HCT116 (cell line): ENCODE measurements around the gene TAAR8. TPM values are rescaled to one million over a fixed set of nuclear protein-coding genes. Genes with fewer than 3 reads are reported as not detected.

Experiments
- ATAC-seq: fragments of 200-7000 bp; cut with Tn5 transposase; 2 replicates; pipeline ENCODE4 v1.9.1; 2020; ENCODE audit warnings: mild to moderate bottlenecking, moderate library complexity
- BruUV-seq: library from RNA; stranded (reverse); fragments of 400-500 nt; replicated peaks from 2 replicates; lab custom pipeline; 2021; lab: Mats Ljungman, UMichigan
- CTCF ChIA-PET: fragments of 300-600 bp; sonication (Branson Sonifier 250); formaldehyde crosslinking; loops from one replicate; lab custom pipeline; 2021; ENCODE audit warnings: antibody characterized with exemption; lab: Charles Lee
- POLR2A ChIA-PET: fragments of 300-600, 350-600 bp; sonication (Branson Sonifier 250); formaldehyde crosslinking; loops from one replicate; lab custom pipeline; 2021; ENCODE audit warnings: antibody characterized with exemption; lab: Charles Lee
- RAD21 ChIA-PET, 2 experiments: fragments of 300-600 bp; sonication (Branson Sonifier 250); formaldehyde crosslinking; loops; one replicate each; lab custom pipeline; 2023; ENCODE audit warnings: low total read pairs in 2 of 2; ENCODE audit not compliant: uncharacterized antibody in 2 of 2, unreplicated experiment in 2 of 2, low non-redundant PET in 1 of 2; lab: Charles Lee
- DNase-seq: peaks from one replicate; pipeline ENCODE4 v3.0.0-alpha.2; 2010; ENCODE audit warnings: low read depth, low spot score
- H2AFZ ChIP-seq: fragments of 200-600 bp; shearing (Covaris generic), sonication (generic); 2 replicates; pipeline ENCODE4 v1.6.1; 2017; ENCODE audit warnings: low read depth, mixed run types, mixed read lengths, antibody characterized with exemption, low read length; ENCODE audit not compliant: poor library complexity, severe bottlenecking
- H3K27ac ChIP-seq: 2 replicates; pipeline ENCODE4 v1.5.1; 2012; ENCODE audit warnings: low read depth, low read length
- H3K27me3 ChIP-seq: fragments of 200-600 bp; sonication (generic); 2 replicates; pipeline ENCODE4 v1.6.1; 2016; ENCODE audit warnings: mixed run types, low read length, mixed read lengths; ENCODE audit not compliant: insufficient read depth
- H3K36me3 ChIP-seq, 2 experiments: fragments of 200-500 bp in 1 of 2; fragments of 200-600 bp in 1 of 2; sonication (Bioruptor generic) in 1 of 2; sonication (generic) in 1 of 2; 2 replicates each; pipeline versions ENCODE4 v1.5.1 to v1.6.1; 2014 to 2016; ENCODE audit warnings: low read length in 2 of 2, inconsistent platforms in 1 of 2, mixed read lengths in 1 of 2, mixed run types in 1 of 2; ENCODE audit not compliant: insufficient read depth in 2 of 2, control insufficient read depth in 1 of 2
- H3K4me1 ChIP-seq, 2 experiments: fragments of 200-600 bp in 1 of 2; sonication (generic) in 1 of 2; 2 replicates each; pipeline versions ENCODE4 v1.5.1 to v1.6.1; 2012 to 2017; ENCODE audit warnings: low read length in 2 of 2, inconsistent platforms in 1 of 2, mild to moderate bottlenecking in 1 of 2, mixed read lengths in 1 of 2, mixed run types in 1 of 2, moderate library complexity in 1 of 2; ENCODE audit not compliant: insufficient read depth in 2 of 2, control insufficient read depth in 1 of 2
- H3K4me2 ChIP-seq: fragments of 200-600 bp; sonication (generic); 2 replicates; pipeline ENCODE4 v1.6.1; 2017; ENCODE audit warnings: mixed run types, low read length, mixed read lengths
- H3K4me3 ChIP-seq, 2 experiments: fragments of 200-600 bp in 1 of 2; sonication (generic) in 1 of 2; replicated peaks in 1 of 2; 2 replicates each; pipeline ENCODE4 v1.5.1; 2011 to 2016; ENCODE audit warnings: low read length in 2 of 2, control low read depth in 1 of 2, low read depth in 1 of 2, mild to moderate bottlenecking in 1 of 2, mixed read lengths in 1 of 2, mixed run types in 1 of 2
- H3K79me2 ChIP-seq: fragments of 200-600 bp; sonication (generic); 2 replicates; pipeline ENCODE4 v1.6.1; 2017; ENCODE audit warnings: mild to moderate bottlenecking, mixed run types, low read length, moderate library complexity, mixed read lengths; ENCODE audit not compliant: insufficient read depth
- H3K9ac ChIP-seq: fragments of 200-600 bp; sonication (generic); 2 replicates; pipeline ENCODE4 v1.6.1; 2016; ENCODE audit warnings: low read length, mixed read lengths
- H3K9me2 ChIP-seq: fragments of 200-600 bp; sonication (generic), shearing (Covaris generic); 2 replicates; pipeline ENCODE4 v1.6.1; 2017; ENCODE audit warnings: mixed run types, mild to moderate bottlenecking, moderate library complexity; ENCODE audit not compliant: insufficient read depth
- H3K9me3 ChIP-seq, 2 experiments: fragments of 200-500 bp in 1 of 2; fragments of 200-600 bp in 1 of 2; sonication (Bioruptor generic) in 1 of 2; sonication (generic) in 1 of 2; 2 replicates each; pipeline ENCODE4 v1.6.1; 2014 to 2017; ENCODE audit warnings: low read length in 2 of 2, mixed read lengths in 2 of 2, inconsistent platforms in 1 of 2, low read depth in 1 of 2, mild to moderate bottlenecking in 1 of 2, mixed run types in 1 of 2, moderate library complexity in 1 of 2; ENCODE audit not compliant: control insufficient read depth in 1 of 2, insufficient read depth in 1 of 2
- H4K20me1 ChIP-seq: fragments of 200-600 bp; sonication (generic), shearing (Covaris generic); 2 replicates; pipeline ENCODE4 v1.6.1; 2017; ENCODE audit warnings: mixed run types, mild to moderate bottlenecking, moderate library complexity; ENCODE audit not compliant: insufficient read depth
- CBX3 ChIP-seq: IDR thresholded peaks from 2 replicates; pipeline ENCODE4 v1.6.1; 2012; ENCODE audit warnings: low read depth
- EGR1 ChIP-seq: IDR thresholded peaks from 2 replicates; pipeline ENCODE4 v1.6.1; 2012; ENCODE audit warnings: low read depth
- ELF1 ChIP-seq: IDR thresholded peaks from 2 replicates; pipeline ENCODE4 v1.6.1; 2012; ENCODE audit warnings: low read depth, borderline replicate concordance
- EZH2phosphoT487 ChIP-seq: fragments of 200-600 bp; IDR thresholded peaks from 2 replicates; pipeline ENCODE4 v1.6.1; 2018; ENCODE audit warnings: antibody characterized with exemption, borderline replicate concordance
- POLR2A ChIP-seq: IDR thresholded peaks from 2 replicates; pipeline ENCODE4 v1.7.0; 2011; ENCODE audit warnings: borderline replicate concordance; ENCODE audit not compliant: insufficient read depth, insufficient read length; ENCODE audit errors: extremely low read depth
- POLR2AphosphoS5 ChIP-seq: IDR thresholded peaks from 2 replicates; pipeline ENCODE4 v1.6.1; 2011; ENCODE audit warnings: mild to moderate bottlenecking, low read depth, low read length, moderate library complexity
- SP1 ChIP-seq: IDR thresholded peaks from 2 replicates; pipeline ENCODE4 v1.6.1; 2012; ENCODE audit warnings: low read depth
- SRF ChIP-seq: IDR thresholded peaks from 2 replicates; pipeline ENCODE4 v1.6.1; 2012; ENCODE audit warnings: low read depth
- ZFX ChIP-seq: fragments of 450-650 bp; IDR thresholded peaks from 2 replicates; pipeline ENCODE4 v1.6.1; 2017
- intact Hi-C: fragments of 100-400 bp; cut with micrococcal nuclease; formaldehyde crosslinking; loops from 2 replicates; pipeline ENCODE4 v1.10.0; 2022
- total RNA-seq: library from RNA; stranded (reverse); gene quantifications from one replicate; pipeline ENCODE4 v1.2.1, GENCODE V29; 2021; ENCODE audit not compliant: unreplicated experiment
- TF ChIP-seq, protein P1 (sequence below): IDR thresholded peaks from 2 replicates; pipeline ENCODE4 v1.6.1; 2012
- TF ChIP-seq, protein P2 (sequence below): IDR thresholded peaks from 2 replicates; pipeline ENCODE4 v1.6.1; 2012
- TF ChIP-seq, protein P3 (sequence below): IDR thresholded peaks from 2 replicates; pipeline ENCODE4 v1.6.1; 2011; ENCODE audit warnings: mild to moderate bottlenecking, low read length, moderate library complexity; ENCODE audit not compliant: insufficient replicate concordance; ENCODE audit errors: extremely low read depth

Gene TAAR8
- total RNA-seq, 1 experiment from 2014 or later, result not detected

DNA sequence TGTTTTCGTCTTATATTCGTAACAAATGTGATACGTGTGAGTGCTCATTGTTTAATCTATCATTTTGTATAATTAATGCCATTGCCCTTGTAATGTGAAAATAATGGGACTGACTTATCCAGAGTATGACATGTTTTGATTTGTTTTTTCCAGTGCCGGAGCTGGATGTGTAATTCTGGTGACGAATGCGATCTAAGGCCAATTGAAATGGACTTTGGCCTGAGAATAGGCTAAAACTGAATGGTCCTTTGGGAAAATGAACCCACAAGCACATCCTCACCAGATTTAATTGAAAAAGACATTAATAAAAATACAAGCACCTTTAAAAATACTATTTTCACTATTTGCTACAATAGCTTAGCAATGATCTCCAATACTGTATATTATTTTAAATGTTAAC lies 43.7 kb downstream of the TAAR8 start:
- Histone ChIP-seq H3K9me2 (no peaks in the 10 kb centered on the region), H3K4me2 (no peak overlapping the region), H4K20me1 (no peaks in the 10 kb centered on the region), H3K4me3 (no peak overlapping the region), H3K9ac (no peak overlapping the region), H3K27me3 (no peaks in the 10 kb centered on the region), H3K27ac (no peak overlapping the region), H2AFZ (no peak overlapping the region), H3K36me3 (no peaks in the 10 kb centered on the region), H3K4me1 (peaks cover 0 to 5% of the 10 kb centered on the region in 2 experiments; a peak in 1 of 4 replicates), H3K9me3 (no peaks in the 10 kb centered on the region), H3K79me2 (no peaks in the 10 kb centered on the region)
- TF ChIP-seq EZH2phosphoT487, result no peak
- no peak for TF ChIP-seq ELF1
- TF ChIP-seq, protein P1, sequence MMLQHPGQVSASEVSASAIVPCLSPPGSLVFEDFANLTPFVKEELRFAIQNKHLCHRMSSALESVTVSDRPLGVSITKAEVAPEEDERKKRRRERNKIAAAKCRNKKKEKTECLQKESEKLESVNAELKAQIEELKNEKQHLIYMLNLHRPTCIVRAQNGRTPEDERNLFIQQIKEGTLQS, result no peak
- TF ChIP-seq, protein P2, sequence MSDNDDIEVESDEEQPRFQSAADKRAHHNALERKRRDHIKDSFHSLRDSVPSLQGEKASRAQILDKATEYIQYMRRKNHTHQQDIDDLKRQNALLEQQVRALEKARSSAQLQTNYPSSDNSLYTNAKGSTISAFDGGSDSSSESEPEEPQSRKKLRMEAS, result no peak
- no peak for TF ChIP-seq CBX3
- no peak for TF ChIP-seq SRF
- no peak for TF ChIP-seq SP1
- no peak for TF ChIP-seq ZFX
- no peak for TF ChIP-seq POLR2A
- TF ChIP-seq POLR2AphosphoS5, result no peak
- TF ChIP-seq, protein P3, sequence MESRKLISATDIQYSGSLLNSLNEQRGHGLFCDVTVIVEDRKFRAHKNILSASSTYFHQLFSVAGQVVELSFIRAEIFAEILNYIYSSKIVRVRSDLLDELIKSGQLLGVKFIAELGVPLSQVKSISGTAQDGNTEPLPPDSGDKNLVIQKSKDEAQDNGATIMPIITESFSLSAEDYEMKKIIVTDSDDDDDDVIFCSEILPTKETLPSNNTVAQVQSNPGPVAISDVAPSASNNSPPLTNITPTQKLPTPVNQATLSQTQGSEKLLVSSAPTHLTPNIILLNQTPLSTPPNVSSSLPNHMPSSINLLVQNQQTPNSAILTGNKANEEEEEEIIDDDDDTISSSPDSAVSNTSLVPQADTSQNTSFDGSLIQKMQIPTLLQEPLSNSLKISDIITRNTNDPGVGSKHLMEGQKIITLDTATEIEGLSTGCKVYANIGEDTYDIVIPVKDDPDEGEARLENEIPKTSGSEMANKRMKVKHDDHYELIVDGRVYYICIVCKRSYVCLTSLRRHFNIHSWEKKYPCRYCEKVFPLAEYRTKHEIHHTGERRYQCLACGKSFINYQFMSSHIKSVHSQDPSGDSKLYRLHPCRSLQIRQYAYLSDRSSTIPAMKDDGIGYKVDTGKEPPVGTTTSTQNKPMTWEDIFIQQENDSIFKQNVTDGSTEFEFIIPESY, result no peak
- TF ChIP-seq EGR1, result no peak
- intact Hi-C loops, result no loop called here
- ChIA-PET RAD21 (no interaction called here), CTCF (no interaction called here), POLR2A (no interaction called here)
- BruUV-seq, result no TSS peak
- DNase-seq, result no peak
- no peak for ATAC-seq
